IMR-90 (cell line): ENCODE measurements around the gene MICAL2. TPM values are rescaled to one million over a fixed set of nuclear protein-coding genes. Genes with fewer than 3 reads are reported as not detected.

ENCODE experiments used
- ATAC-seq: fragments of 200-7000 bp; cut with Tn5 transposase; 2 replicates; pipeline ENCODE4 v1.9.1; 2020; ENCODE audit warnings: low read depth, mild to moderate bottlenecking, moderate library complexity
- BruUV-seq: library from RNA; stranded (reverse); fragments of 400-500 nt; replicated peaks from 2 replicates; lab custom pipeline; 2021; lab: Mats Ljungman, UMichigan
- CTCF ChIA-PET: fragments of 300-600 bp; formaldehyde crosslinking; extraction: SDS; loops from one replicate; lab custom pipeline; 2021; ENCODE audit warnings: antibody characterized with exemption; lab: Yijun Ruan, JAX
- POLR2A ChIA-PET: fragments of 300-600 bp; sonication (Branson Sonifier 250); formaldehyde crosslinking; loops from one replicate; lab custom pipeline; 2022; ENCODE audit warnings: antibody characterized with exemption; ENCODE audit not compliant: unreplicated experiment; lab: Charles Lee
- DNase-seq: peaks from one replicate; pipeline ENCODE4 v3.0.0; 2013
- H2AFZ ChIP-seq: replicated peaks from 2 replicates; pipeline ENCODE3; 2013; ENCODE audit warnings: low read length, mild to moderate bottlenecking; ENCODE audit not compliant: poor library complexity
- H2AK5ac ChIP-seq: 2 replicates; pipeline ENCODE4 v1.6.1; 2013; ENCODE audit warnings: low read depth, low read length, inconsistent platforms
- H2AK9ac ChIP-seq: replicated peaks from 2 replicates; pipeline ENCODE3; 2013; ENCODE audit warnings: mild to moderate bottlenecking, low read depth, low read length, moderate library complexity; ENCODE audit not compliant: poor library complexity
- H2BK120ac ChIP-seq: 2 replicates; pipeline ENCODE4 v1.6.1; 2013; ENCODE audit warnings: low read depth, low read length, inconsistent platforms
- H2BK15ac ChIP-seq: 3 replicates; pipeline ENCODE4 v1.6.1; 2013; ENCODE audit warnings: low read depth, low read length, inconsistent platforms
- H2BK20ac ChIP-seq: 2 replicates; pipeline ENCODE4 v1.6.1; 2013; ENCODE audit warnings: low read depth, mild to moderate bottlenecking, inconsistent platforms, low read length, moderate library complexity
- H2BK5ac ChIP-seq: 2 replicates; pipeline ENCODE4 v1.6.1; 2013; ENCODE audit warnings: mild to moderate bottlenecking, low read depth, low read length, inconsistent platforms; ENCODE audit not compliant: poor library complexity, severe bottlenecking
- H3K14ac ChIP-seq: replicated peaks from 2 replicates; pipeline ENCODE4 v1.6.1; 2013; ENCODE audit warnings: low read depth, low read length, inconsistent platforms
- H3K18ac ChIP-seq: 2 replicates; pipeline ENCODE4 v1.6.1; 2013; ENCODE audit warnings: low read depth, low read length, control low read depth
- H3K23ac ChIP-seq: 2 replicates; pipeline ENCODE4 v1.6.1; 2013; ENCODE audit warnings: low read depth, low read length, inconsistent platforms
- H3K27ac ChIP-seq: 2 replicates; pipeline ENCODE4 v1.5.1; 2013; ENCODE audit warnings: mild to moderate bottlenecking, control low read depth, low read length; ENCODE audit not compliant: insufficient read depth
- H3K27me3 ChIP-seq: 2 replicates; pipeline ENCODE4 v1.6.1; 2013; ENCODE audit warnings: low read length; ENCODE audit not compliant: control insufficient read depth, insufficient read depth
- H3K36me3 ChIP-seq: 2 replicates; pipeline ENCODE4 v1.6.1; 2013; ENCODE audit warnings: low read length, mixed read lengths; ENCODE audit not compliant: control insufficient read depth, insufficient read depth
- H3K4ac ChIP-seq: 2 replicates; pipeline ENCODE4 v1.6.1; 2013; ENCODE audit warnings: low read depth, low read length, inconsistent platforms
- H3K4me1 ChIP-seq: 2 replicates; pipeline ENCODE4 v1.6.1; 2013; ENCODE audit warnings: low read length, mixed read lengths; ENCODE audit not compliant: control insufficient read depth, insufficient read depth
- H3K4me2 ChIP-seq: 2 replicates; pipeline ENCODE4 v1.6.1; 2013; ENCODE audit warnings: low read depth, mild to moderate bottlenecking, control low read depth, low read length, moderate library complexity
- H3K4me3 ChIP-seq: 2 replicates; pipeline ENCODE4 v1.5.1; 2013; ENCODE audit warnings: low read depth, mild to moderate bottlenecking, control low read depth, low read length, moderate library complexity; ENCODE audit not compliant: insufficient read depth
- H3K56ac ChIP-seq: 2 replicates; pipeline ENCODE4 v1.6.1; 2013; ENCODE audit warnings: low read length, inconsistent platforms; ENCODE audit not compliant: insufficient read depth; ENCODE audit errors: extremely low read depth
- H3K79me1 ChIP-seq, 2 experiments: 2 replicates each; pipeline ENCODE4 v1.6.1; 2013; ENCODE audit warnings: low read length in 2 of 2, inconsistent platforms in 1 of 2, low read depth in 1 of 2
- H3K9ac ChIP-seq: 2 replicates; pipeline ENCODE4 v1.6.1; 2013; ENCODE audit warnings: low read depth, low read length, control low read depth
- H3K9me1 ChIP-seq: 2 replicates; pipeline ENCODE4 v1.6.1; 2013; ENCODE audit warnings: low read length, inconsistent platforms; ENCODE audit not compliant: insufficient read depth
- H3K9me3 ChIP-seq: 2 replicates; pipeline ENCODE4 v1.6.1; 2013; ENCODE audit warnings: low read length; ENCODE audit not compliant: control insufficient read depth, insufficient read depth
- H4K20me1 ChIP-seq: 2 replicates; pipeline ENCODE4 v1.6.1; 2013; ENCODE audit warnings: low read length, inconsistent platforms; ENCODE audit not compliant: insufficient read depth
- H4K5ac ChIP-seq: 2 replicates; pipeline ENCODE4 v1.6.1; 2013; ENCODE audit warnings: mild to moderate bottlenecking, low read depth, low read length, control low read depth
- H4K8ac ChIP-seq, 2 experiments: 2 replicates each; pipeline ENCODE4 v1.6.1; 2013; ENCODE audit warnings: low read depth in 2 of 2, low read length in 2 of 2, control low read depth in 1 of 2, inconsistent platforms in 1 of 2
- H4K91ac ChIP-seq: 2 replicates; pipeline ENCODE4 v1.6.1; 2013; ENCODE audit warnings: low read depth, low read length, inconsistent platforms; ENCODE audit not compliant: insufficient read depth
- BHLHE40 ChIP-seq: fragments of 150-350 bp; IDR thresholded peaks from 2 replicates; pipeline ENCODE4 v1.6.1; 2016; ENCODE audit warnings: mild to moderate bottlenecking, low read depth, low read length
- CEBPB ChIP-seq: IDR thresholded peaks from 2 replicates; pipeline ENCODE4 v1.6.1; 2012; ENCODE audit warnings: low read depth, low read length, improper control_type of control experiment
- FOS ChIP-seq: fragments of 150-350 bp; IDR thresholded peaks from 2 replicates; pipeline ENCODE4 v1.6.1; 2016; ENCODE audit warnings: low read depth, low read length
- MAZ ChIP-seq: IDR thresholded peaks from 2 replicates; pipeline ENCODE4 v1.6.1; 2012; ENCODE audit warnings: low read depth, mild to moderate bottlenecking, low read length, improper control_type of control experiment, moderate library complexity, borderline replicate concordance
- MXI1 ChIP-seq: IDR thresholded peaks from 2 replicates; pipeline ENCODE4 v1.6.1; 2012; ENCODE audit warnings: low read depth, mild to moderate bottlenecking, low read length, moderate library complexity, borderline replicate concordance
- NFE2L2 ChIP-seq: fragments of 150-350 bp; IDR thresholded peaks from 2 replicates; pipeline ENCODE4 v1.6.1; 2016; ENCODE audit warnings: low read depth, mild to moderate bottlenecking, low read length
- RAD21 ChIP-seq: IDR thresholded peaks from 2 replicates; pipeline ENCODE4 v1.6.1; 2012; ENCODE audit warnings: low read length, improper control_type of control experiment
- RCOR1 ChIP-seq: IDR thresholded peaks from 2 replicates; pipeline ENCODE4 v1.6.1; 2012; ENCODE audit warnings: mild to moderate bottlenecking, low read length, improper control_type of control experiment; ENCODE audit not compliant: insufficient replicate concordance
- SMC3 ChIP-seq: fragments of 150-350 bp; IDR thresholded peaks from 2 replicates; pipeline ENCODE4 v1.6.1; 2016; ENCODE audit warnings: low read depth, mild to moderate bottlenecking, antibody characterized with exemption, low read length, moderate library complexity
- WGBS, 2 experiments: methylation state at CpG; one replicate each; pipeline versions ENCODE4 v1.1.5 to v1.1.7; 2013; ENCODE audit warnings: missing lambda C conversion rate in 2 of 2; ENCODE audit not compliant: insufficient read length in 1 of 2; ENCODE audit errors: extremely low coverage in 2 of 2; 5-methylcytosine and 5-hydroxymethylcytosine counted together
- dilution Hi-C: fragments of 300-500 bp; cut with HindIII; formaldehyde crosslinking; loops from one replicate; pipeline ENCODE4 v1.14.3; 2018; ENCODE audit warnings: low sequenced_read_pairs; ENCODE audit not compliant: unreplicated experiment
- in situ Hi-C: fragments of 300-500 bp; cut with MboI; formaldehyde crosslinking; loops from 3 replicates; pipeline ENCODE4 v1.14.3; 2019; ENCODE audit warnings: low sequenced_read_pairs, inconsistent platforms, mixed read lengths
- intact Hi-C: fragments of 100-400 bp; cut with micrococcal nuclease; formaldehyde crosslinking; loops from 2 replicates; pipeline ENCODE4 v1.10.0; 2022
- polyA plus RNA-seq, 3 experiments: library from polyadenylated mRNA; depleted of rRNA; stranded (reverse); fragments of >200 nt; gene quantifications; 2 replicates each; pipeline ENCODE4 v1.2.3, GENCODE V29; 2012; ENCODE audit warnings: low replicate concordance in 1 of 3
- total RNA-seq: library from RNA; depleted of rRNA; stranded (reverse); fragments of >200 nt; gene quantifications from 2 replicates; pipeline ENCODE4 v1.2.3, GENCODE V29; 2012
- TF ChIP-seq, protein P1 (sequence below): conservative IDR thresholded peaks from 2 replicates; pipeline ENCODE4 v1.5.1; 2012; ENCODE audit warnings: mild to moderate bottlenecking, low read depth, low read length, improper control_type of control experiment
- TF ChIP-seq, protein P2 (sequence below): fragments of 150-350 bp; IDR thresholded peaks from 2 replicates; pipeline ENCODE4 v1.6.1; 2017; ENCODE audit warnings: mild to moderate bottlenecking, antibody characterized with exemption, low read length, low read depth
- TF ChIP-seq, protein P3 (sequence below): fragments of 150-350 bp; IDR thresholded peaks from 2 replicates; pipeline ENCODE4 v1.6.1; 2016; ENCODE audit warnings: low read depth, mild to moderate bottlenecking, low read length, moderate library complexity, borderline replicate concordance

MICAL2 gene
- total and polyA plus RNA-seq, 2 of the 4 experiments (the other 2 are of a cell fraction), result 170 to 336 TPM

GRCh38 chr11:12271826-12272366, 161.5 kb downstream of the MICAL2 start:
- peaks cover 0 to 39% of the 10 kb centered on the region in 2 experiments; a peak in 2 of 4 replicates for H3K79me1 ChIP-seq
- H2AFZ ChIP-seq, result peak overlapping the region; percentile 6
- TF ChIP-seq SMC3, result no peak
- TF ChIP-seq BHLHE40, result no peak
- no peak for TF ChIP-seq RCOR1
- TF ChIP-seq NFE2L2, result no peak
- TF ChIP-seq MXI1, result no peak
- TF ChIP-seq, protein P1, sequence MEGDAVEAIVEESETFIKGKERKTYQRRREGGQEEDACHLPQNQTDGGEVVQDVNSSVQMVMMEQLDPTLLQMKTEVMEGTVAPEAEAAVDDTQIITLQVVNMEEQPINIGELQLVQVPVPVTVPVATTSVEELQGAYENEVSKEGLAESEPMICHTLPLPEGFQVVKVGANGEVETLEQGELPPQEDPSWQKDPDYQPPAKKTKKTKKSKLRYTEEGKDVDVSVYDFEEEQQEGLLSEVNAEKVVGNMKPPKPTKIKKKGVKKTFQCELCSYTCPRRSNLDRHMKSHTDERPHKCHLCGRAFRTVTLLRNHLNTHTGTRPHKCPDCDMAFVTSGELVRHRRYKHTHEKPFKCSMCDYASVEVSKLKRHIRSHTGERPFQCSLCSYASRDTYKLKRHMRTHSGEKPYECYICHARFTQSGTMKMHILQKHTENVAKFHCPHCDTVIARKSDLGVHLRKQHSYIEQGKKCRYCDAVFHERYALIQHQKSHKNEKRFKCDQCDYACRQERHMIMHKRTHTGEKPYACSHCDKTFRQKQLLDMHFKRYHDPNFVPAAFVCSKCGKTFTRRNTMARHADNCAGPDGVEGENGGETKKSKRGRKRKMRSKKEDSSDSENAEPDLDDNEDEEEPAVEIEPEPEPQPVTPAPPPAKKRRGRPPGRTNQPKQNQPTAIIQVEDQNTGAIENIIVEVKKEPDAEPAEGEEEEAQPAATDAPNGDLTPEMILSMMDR, result no peak
- TF ChIP-seq, protein P2, sequence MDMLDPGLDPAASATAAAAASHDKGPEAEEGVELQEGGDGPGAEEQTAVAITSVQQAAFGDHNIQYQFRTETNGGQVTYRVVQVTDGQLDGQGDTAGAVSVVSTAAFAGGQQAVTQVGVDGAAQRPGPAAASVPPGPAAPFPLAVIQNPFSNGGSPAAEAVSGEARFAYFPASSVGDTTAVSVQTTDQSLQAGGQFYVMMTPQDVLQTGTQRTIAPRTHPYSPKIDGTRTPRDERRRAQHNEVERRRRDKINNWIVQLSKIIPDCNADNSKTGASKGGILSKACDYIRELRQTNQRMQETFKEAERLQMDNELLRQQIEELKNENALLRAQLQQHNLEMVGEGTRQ, result no peak
- no peak for TF ChIP-seq FOS
- TF ChIP-seq, protein P3, sequence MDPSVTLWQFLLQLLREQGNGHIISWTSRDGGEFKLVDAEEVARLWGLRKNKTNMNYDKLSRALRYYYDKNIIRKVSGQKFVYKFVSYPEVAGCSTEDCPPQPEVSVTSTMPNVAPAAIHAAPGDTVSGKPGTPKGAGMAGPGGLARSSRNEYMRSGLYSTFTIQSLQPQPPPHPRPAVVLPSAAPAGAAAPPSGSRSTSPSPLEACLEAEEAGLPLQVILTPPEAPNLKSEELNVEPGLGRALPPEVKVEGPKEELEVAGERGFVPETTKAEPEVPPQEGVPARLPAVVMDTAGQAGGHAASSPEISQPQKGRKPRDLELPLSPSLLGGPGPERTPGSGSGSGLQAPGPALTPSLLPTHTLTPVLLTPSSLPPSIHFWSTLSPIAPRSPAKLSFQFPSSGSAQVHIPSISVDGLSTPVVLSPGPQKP, result no peak
- TF ChIP-seq RAD21, result no peak
- TF ChIP-seq CEBPB, result no peak
- TF ChIP-seq MAZ, result no peak
- H3K27me3 ChIP-seq, result no peaks in the 10 kb centered on the region
- H3K18ac ChIP-seq, result peak overlapping the region; percentile 66; the same call in 1 of the 2 replicates
- CTCF ChIA-PET, result no interaction called here
- H2AK9ac ChIP-seq, result peak overlapping the region; percentile 22
- H3K14ac ChIP-seq, result peak overlapping the region; percentile 83
- H3K27ac ChIP-seq, result no peak overlapping the region
- H4K91ac ChIP-seq, result peak overlapping the region; percentile 76
- H3K4ac ChIP-seq, result peak overlapping the region; percentile 64
- intact Hi-C loops (no loop called here), in situ Hi-C loops (loop anchor here (25.0 kb wide), 1 partner anchor 1485 kb away; no protein-coding TSS in a partner anchor), dilution Hi-C loops (no loop called here)
- H3K4me2 ChIP-seq, result no peak overlapping the region
- H3K9ac ChIP-seq, result no peak overlapping the region
- H3K4me3 ChIP-seq, result no peak overlapping the region
- peak overlapping the region; percentile 83 for H2BK20ac ChIP-seq
- H2AK5ac ChIP-seq, result peak overlapping the region; percentile 95
- no peak overlapping the region; the same call in 1 of the 2 replicates for H4K5ac ChIP-seq
- peak overlapping the region; percentile 82 for H3K23ac ChIP-seq
- H3K56ac ChIP-seq, result no peak overlapping the region
- no peaks in the 10 kb centered on the region for H3K9me3 ChIP-seq
- H3K4me1 ChIP-seq, result peaks cover 28% of the 10 kb centered on the region
- H2BK120ac ChIP-seq, result peak overlapping the region; percentile 88
- POLR2A ChIA-PET, result no interaction called here
- WGBS, 2 experiments, result 100% methylated on average over 5 of the region's 6 CpGs; no CpG with 5 or more reads in 1 of the 2 experiments
- ATAC-seq (no peak), DNase-seq (no peak)
- BruUV-seq, result no TSS peak
- no peaks in the 10 kb centered on the region for H4K20me1 ChIP-seq
- no peaks in the 10 kb centered on the region for H3K36me3 ChIP-seq
- peak overlapping the region; percentile 95 for H2BK15ac ChIP-seq
- peaks cover 62% of the 10 kb centered on the region for H3K9me1 ChIP-seq
- H2BK5ac ChIP-seq, result peak overlapping the region; percentile 73
- H4K8ac ChIP-seq, result peak overlapping the region; percentile 18 to 19; a peak in 3 of 4 replicates
